Measurements from ENCODE around the gene PLCXD1. TPM values are rescaled to one million over a fixed set of nuclear protein-coding genes. Genes with fewer than 3 reads are reported as not detected.
"Not testable (repeated sequence)": the region's sequence is repeated elsewhere in the genome, so short reads cannot be mapped to it uniquely, and the experiment has no call there.

Gene PLCXD1
- total RNA-seq, 4 donors from 2014 or later: 1.1 to 8.8 (median 6.0) TPM

GRCh38 chrX:276581-277201 is 4.5 kb upstream of the PLCXD1 start:
- H3K36me3 ChIP-seq: no peaks in the 10 kb centered on the region
- no CpG with 5 or more reads among the region's 49 CpGs for WGBS, 2 donors (ENCODE audit: low coverage in 1 of 2)
- peaks cover 2 to 26% (median 18%) of the 10 kb centered on the region in 3 donors for H3K4me1 ChIP-seq
- peaks cover 4% of the 10 kb centered on the region for H3K27me3 ChIP-seq
- peak; percentile 54 for ATAC-seq
- H3K4me3 ChIP-seq: peak overlapping the region; percentile 32 to 61
- peak overlapping the region in 1 of 4 donors; percentile 34 for H3K27ac ChIP-seq
- no peak for TF ChIP-seq EP300 (IDR thresholded peaks at IDR 0.05)
- TF ChIP-seq, protein P1, sequence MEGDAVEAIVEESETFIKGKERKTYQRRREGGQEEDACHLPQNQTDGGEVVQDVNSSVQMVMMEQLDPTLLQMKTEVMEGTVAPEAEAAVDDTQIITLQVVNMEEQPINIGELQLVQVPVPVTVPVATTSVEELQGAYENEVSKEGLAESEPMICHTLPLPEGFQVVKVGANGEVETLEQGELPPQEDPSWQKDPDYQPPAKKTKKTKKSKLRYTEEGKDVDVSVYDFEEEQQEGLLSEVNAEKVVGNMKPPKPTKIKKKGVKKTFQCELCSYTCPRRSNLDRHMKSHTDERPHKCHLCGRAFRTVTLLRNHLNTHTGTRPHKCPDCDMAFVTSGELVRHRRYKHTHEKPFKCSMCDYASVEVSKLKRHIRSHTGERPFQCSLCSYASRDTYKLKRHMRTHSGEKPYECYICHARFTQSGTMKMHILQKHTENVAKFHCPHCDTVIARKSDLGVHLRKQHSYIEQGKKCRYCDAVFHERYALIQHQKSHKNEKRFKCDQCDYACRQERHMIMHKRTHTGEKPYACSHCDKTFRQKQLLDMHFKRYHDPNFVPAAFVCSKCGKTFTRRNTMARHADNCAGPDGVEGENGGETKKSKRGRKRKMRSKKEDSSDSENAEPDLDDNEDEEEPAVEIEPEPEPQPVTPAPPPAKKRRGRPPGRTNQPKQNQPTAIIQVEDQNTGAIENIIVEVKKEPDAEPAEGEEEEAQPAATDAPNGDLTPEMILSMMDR (IDR thresholded peaks at IDR 0.05): no peak
- no peak for TF ChIP-seq POLR2AphosphoS5 (IDR thresholded peaks at IDR 0.05)
- TF ChIP-seq POLR2A (IDR thresholded peaks at IDR 0.05): no peak
- H3K9me3 ChIP-seq: no peaks in the 10 kb centered on the region

- not testable (repeated sequence) for H3K27me3 ChIP-seq, H3K36me3 ChIP-seq, H3K4me3 ChIP-seq, ATAC-seq, H3K9me3 ChIP-seq, H3K27ac ChIP-seq
- peaks cover 2 to 42% (median 21%) of the 10 kb centered on the region in 3 donors for H3K4me1 ChIP-seq
- 90 to 94% methylated on average over 2 to 15 of the region's 45 CpGs for WGBS, 2 donors (ENCODE audit: low coverage in 1 of 2)
Measured at GRCh38 chrX:279757-280604, 1.2 kb upstream of the PLCXD1 start.

DNA sequence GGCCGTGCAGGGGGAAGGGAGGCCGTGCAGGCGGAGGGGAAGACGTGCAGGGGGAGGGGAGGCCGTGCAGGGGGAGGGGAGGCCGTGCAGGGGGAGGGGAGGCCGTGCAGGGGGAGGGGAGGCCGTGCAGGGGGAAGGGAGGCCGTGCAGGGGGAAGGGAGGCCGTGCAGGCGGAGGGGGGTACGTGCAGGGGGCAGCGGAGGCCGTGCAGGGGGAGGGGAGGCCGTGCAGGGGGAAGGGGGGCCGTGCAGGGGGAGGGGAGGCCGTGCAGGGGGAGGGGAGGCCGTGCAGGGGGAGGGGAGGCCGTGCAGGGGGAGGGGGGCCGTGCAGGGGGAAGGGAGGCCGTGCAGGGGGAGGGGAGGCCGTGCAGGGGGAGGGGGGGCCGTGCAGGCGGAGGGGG is 459 bp upstream of the PLCXD1 start:
- Histone ChIP-seq H3K27ac (peak overlapping the region in 1 of 4 donors; percentile 66), H3K4me1 (peaks cover 2 to 38% (median 19%) of the 10 kb centered on the region in 3 donors), H3K36me3 (peaks cover 0 to 10% of the 10 kb centered on the region in 2 donors), H3K4me3 (peak overlapping the region in 1 of 2 donors; percentile 44)
- H3K27me3 ChIP-seq, ATAC-seq, H3K9me3 ChIP-seq: not testable (repeated sequence)
- no CpG with 5 or more reads among the region's 24 CpGs for WGBS, 2 donors (ENCODE audit: low coverage in 1 of 2)

DNA sequence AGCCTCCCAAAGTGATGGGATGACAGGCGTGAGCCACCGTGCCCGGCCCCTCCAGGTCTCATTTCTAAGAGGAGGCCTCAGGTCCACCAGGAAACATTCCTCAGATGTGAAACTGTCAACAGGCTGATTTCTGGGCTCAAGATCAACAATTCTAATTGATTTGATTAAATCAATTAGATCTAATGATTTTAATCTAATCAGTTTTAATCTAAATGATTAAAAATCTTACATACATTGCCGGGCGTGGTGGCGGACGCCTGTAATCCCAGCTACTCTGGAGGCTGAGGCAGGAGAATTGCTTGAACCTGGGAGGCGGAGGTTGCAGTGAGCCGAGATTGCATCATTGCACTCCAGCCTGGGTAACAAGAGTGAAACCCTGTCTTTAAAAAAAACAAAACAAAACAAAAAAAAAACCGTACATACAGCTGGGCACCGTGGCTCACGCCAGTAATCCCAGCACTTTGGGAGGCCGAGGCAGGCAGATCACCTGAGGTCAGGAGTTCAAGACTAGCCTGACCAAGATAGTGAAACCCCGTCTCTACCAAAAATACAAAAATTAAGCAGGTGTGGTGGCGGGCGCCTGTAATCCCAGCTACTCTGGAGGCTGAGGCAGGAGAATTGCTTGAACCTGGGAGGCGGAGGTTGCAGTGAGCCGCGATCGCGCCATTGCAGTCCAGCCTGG is 960 bp downstream of the PLCXD1 start:
- H3K27me3 ChIP-seq, H3K9me3 ChIP-seq, H3K4me3 ChIP-seq, ATAC-seq: not testable (repeated sequence)
- 71 to 81% methylated on average over 7 to 18 of the region's 21 CpGs for whole genome bisulfite sequencing, 2 donors (ENCODE audit: low coverage in 1 of 2)
- Histone ChIP-seq H3K27ac (peak overlapping the region in 2 of 4 donors; percentile 51 to 66), H3K4me1 (peaks cover 0 to 35% (median 9%) of the 10 kb centered on the region in 3 donors), H3K36me3 (peaks cover 0 to 13% of the 10 kb centered on the region in 2 donors)

DNA sequence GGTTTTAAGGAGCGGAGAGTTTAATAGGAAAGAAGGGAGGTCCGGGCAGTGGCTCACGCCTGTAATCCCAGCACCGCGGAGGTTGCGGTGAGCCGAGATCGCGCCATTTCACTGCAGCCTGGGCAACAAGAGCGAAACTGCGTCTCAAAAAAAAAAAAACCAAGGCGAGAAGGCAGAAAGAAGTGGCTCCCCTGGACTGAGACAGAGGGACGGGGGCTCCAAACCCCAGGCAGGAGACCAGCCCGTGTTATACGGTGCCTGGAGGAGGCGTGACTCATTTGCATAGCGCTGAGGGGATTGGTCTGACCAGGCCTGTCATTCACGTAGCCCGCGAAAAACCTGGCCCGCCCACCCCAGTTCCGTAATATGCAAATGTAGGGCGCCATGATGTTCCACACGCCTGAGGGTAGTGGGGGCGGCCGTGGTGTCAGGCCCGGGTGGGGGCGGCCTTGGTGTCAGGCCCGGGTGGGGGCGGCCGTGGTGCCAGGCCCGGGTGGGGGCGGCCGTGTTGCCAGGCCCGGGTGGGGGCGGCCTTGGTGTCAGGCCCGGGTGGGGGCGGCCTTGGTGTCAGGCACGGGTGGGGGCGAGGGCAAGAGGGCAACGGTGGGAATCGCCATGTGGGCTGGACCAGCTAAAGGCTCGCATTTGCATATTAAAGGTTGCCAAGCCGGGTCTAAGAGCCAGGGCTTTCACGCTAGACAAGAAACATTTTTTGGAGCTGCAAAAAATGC is 2.1 kb downstream of the PLCXD1 start:
- Histone ChIP-seq H3K9me3 (no peaks in the 10 kb centered on the region), H3K4me1 (peaks cover 0 to 35% (median 9%) of the 10 kb centered on the region in 3 donors), H3K27ac (peak overlapping the region in 3 of 4 donors; percentile 72 to 81 (median 78)), H3K36me3 (peaks cover 0 to 19% of the 10 kb centered on the region in 2 donors), H3K27me3 (no peaks in the 10 kb centered on the region), H3K4me3 (peak overlapping the region; percentile 57 to 61)
- ATAC-seq: peak; percentile 98
- 0 to 1% methylated on average over 9 to 28 of the region's 45 CpGs for WGBS, 2 donors (ENCODE audit: low coverage in 1 of 2)
- TF ChIP-seq, protein P1 (IDR thresholded peaks at IDR 0.05): no peak
- TF ChIP-seq POLR2AphosphoS5 (IDR thresholded peaks at IDR 0.05) (no peak), EP300 (IDR thresholded peaks at IDR 0.05) (no peak)
